ENCODE data around the gene ATG16L2.

DNA sequence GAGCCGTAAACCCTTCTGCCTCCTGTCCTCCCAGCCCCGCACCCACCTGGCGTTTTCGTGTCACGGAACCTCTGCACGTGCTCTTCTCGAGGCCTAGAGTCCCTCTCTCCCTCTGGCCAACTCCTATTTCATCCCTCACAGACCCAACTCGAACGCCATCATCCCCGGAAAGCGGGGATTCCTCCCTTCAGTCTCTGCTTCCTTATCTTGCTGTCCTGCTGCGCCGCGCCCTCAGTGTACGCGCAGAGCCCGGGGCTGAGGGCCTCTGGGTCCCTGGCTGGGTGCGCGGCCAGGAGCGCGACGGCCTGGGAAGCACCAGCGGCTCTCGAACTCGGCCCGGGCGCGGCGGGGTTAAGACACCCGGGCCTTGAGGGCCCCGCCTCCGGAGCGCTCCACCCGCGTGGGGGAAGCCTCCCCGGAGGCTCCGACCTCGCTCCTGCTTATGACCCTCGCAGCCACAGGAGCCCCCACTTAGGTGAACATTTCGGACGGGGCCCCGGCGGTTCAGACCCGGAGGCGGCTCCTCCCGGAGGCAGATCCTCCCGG lies 398 bp upstream of the ATG16L2 start:
- TF ChIP-seq POLR2A (IDR thresholded peaks at IDR 0.05; ENCODE audit: low read length) (peak; percentile 79), GATA1 (IDR thresholded peaks at IDR 0.05; ENCODE audit: low read depth, low read length) (no peak)

All from erythroblast (primary cell).